Neuron (in vitro differentiated cells): ENCODE data around the gene DDX53.

Experiments used
- H2AFZ ChIP-seq: one replicate; pipeline ENCODE4 v1.6.1; 2013; ENCODE audit warnings: low read depth, mild to moderate bottlenecking, inconsistent platforms, low read length, moderate library complexity
- H3K27me3 ChIP-seq: one replicate; pipeline ENCODE4 v1.6.1; 2013; ENCODE audit warnings: low read length; ENCODE audit not compliant: insufficient read depth
- H3K36me3 ChIP-seq: one replicate; pipeline ENCODE4 v1.6.1; 2013; ENCODE audit warnings: low read length; ENCODE audit not compliant: insufficient read depth
- H3K4me1 ChIP-seq: one replicate; pipeline ENCODE4 v1.6.1; 2013; ENCODE audit warnings: low read length; ENCODE audit not compliant: insufficient read depth
- H3K4me3 ChIP-seq: 2 replicates; pipeline ENCODE4 v1.5.1; 2013; ENCODE audit warnings: mild to moderate bottlenecking, low read length, moderate library complexity
- H3K9me3 ChIP-seq: one replicate; pipeline ENCODE4 v1.6.1; 2013; ENCODE audit warnings: low read length

Gene DDX53

DNA sequence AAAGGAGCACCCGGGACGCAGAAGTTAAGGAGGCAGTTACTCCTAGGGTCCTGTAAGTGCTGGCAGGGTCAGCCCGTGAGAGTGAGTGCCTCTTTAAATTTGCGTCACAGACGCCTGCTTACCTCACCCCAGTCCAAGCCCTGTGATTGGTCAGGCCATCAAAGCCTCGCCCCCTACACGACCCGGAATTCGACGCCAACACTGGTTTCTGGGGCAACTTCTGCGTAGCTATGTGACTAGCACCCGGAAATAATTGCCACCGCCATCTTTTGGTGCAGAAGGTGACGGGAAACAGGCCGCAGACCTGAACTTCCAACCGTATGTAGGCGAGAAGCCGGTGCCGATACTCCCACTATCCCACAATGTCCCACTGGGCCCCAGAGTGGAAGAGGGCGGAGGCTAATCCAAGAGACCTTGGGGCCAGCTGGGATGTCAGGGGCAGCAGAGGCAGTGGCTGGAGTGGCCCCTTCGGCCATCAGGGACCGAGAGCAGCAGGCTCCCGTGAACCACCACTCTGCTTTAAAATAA, at the start of gene DDX53:
DDX53 (plus strand) TSS at position 265 of the 528 bp plus-strand sequence; CDS start at position 363, 98 bp downstream.
- Histone ChIP-seq H3K4me1 (no peaks in the 10 kb centered on the region), H2AFZ (no peak within 1 kb of the TSS), H3K4me3 (no peak within 1 kb of the TSS), H3K9me3 (no peaks in the 10 kb centered on the region), H3K27me3 (no peaks in the 10 kb centered on the region), H3K36me3 (no peaks in the 10 kb centered on the region)

DNA sequence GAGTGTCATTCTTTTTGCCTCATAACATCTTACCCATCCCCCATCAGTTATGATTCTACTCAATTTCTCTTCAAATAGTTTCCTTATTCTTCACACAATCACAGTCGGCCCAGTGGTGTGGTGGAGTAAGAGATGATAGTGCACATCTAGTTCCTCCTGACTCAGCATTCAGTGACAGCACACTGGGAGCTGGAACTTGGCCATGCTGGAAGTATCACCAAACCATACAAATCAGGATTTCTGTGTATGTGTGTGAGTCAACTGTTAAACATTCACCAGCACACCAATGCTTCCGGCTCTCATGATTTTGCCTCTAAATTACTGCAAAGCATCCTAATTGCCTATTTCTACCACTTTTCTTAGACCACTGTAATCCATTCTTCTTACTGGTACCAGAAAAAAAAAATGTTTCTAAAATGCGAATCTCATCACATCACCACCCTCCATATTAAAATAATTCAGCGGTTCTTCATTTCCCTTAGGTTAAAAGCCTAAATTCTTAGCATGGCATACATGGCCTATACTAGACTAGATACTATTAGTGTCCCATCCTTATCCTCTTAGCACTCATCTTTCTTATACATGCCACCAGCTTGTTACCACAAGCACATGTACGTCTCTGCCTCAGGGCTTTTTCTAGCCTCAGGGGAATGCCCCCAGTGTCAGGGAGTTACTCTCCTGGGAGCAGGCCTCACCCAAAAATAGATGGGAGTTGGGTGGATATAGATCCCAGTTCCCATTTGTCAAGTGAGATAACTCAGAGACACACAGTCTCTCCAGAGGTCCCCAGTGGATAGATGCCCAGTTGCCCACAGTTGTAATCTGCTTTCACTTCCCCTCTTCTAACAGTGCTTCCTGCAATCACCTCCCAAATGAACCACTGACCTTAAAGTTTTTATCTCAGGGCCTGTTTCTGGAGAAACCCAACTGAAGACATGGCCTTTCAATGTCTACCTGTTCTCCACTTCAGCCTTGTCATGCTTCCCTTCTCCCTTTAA, 49.2 kb upstream of the DDX53 start:
- no peaks in the 10 kb centered on the region for H3K27me3 ChIP-seq
- no peak overlapping the region for H3K4me3 ChIP-seq
- H2AFZ ChIP-seq: no peak overlapping the region
- H3K36me3 ChIP-seq: no peaks in the 10 kb centered on the region
- H3K9me3 ChIP-seq: no peaks in the 10 kb centered on the region
- no peaks in the 10 kb centered on the region for H3K4me1 ChIP-seq

GRCh38 chrX:22952010-22952409, 47.8 kb upstream of the DDX53 start:
- Histone ChIP-seq H3K36me3 (no peaks in the 10 kb centered on the region), H3K4me1 (no peaks in the 10 kb centered on the region), H3K4me3 (no peak overlapping the region), H2AFZ (no peak overlapping the region), H3K9me3 (no peaks in the 10 kb centered on the region), H3K27me3 (no peaks in the 10 kb centered on the region)

- Histone ChIP-seq H3K27me3 (no peaks in the 10 kb centered on the region), H3K4me1 (no peaks in the 10 kb centered on the region)
These were observed 41.5 kb upstream of the DDX53 start for GRCh38 chrX:22958250-22958649.

DNA sequence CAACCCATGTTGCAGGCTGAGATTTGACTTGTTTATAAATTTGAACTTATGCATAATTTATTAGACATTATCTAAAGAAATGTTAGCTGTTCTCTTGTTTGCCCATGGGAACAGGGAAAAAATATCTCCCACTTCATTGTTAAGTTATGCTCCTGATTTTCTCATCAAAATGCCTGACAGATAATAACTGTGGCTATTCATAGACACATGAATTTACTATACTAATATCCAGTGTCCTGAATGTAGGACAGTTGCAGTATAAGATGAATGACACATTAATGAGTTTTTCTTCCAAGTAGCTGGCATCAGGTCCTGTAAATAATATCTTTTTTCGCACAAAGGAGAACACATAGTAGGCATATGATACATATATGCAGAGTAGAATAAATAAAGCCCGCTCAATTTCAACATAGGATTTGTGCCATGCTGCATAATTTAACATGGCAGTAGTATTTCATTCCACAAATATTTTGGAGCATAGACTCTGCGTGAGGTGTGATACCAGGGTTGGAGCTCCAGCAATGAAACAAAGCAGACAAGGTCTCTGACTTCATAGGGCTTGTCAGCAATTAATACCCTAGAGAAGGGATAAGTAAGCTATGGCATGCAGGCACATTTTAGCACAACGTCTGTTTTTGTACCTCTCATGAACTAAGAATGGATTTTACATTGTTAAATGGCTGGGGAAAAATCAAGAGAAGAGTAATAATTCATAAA, 40.4 kb upstream of the DDX53 start:
- no peaks in the 10 kb centered on the region for H3K36me3 ChIP-seq
- no peak overlapping the region for H2AFZ ChIP-seq
- H3K27me3 ChIP-seq: no peaks in the 10 kb centered on the region
- H3K9me3 ChIP-seq: no peaks in the 10 kb centered on the region
- no peaks in the 10 kb centered on the region for H3K4me1 ChIP-seq
- H3K4me3 ChIP-seq: no peak overlapping the region

More at GRCh38 chrX:22958250-22958649, 41.5 kb upstream of the DDX53 start:
- H3K36me3 ChIP-seq: no peaks in the 10 kb centered on the region
- no peak overlapping the region for H3K4me3 ChIP-seq
- H2AFZ ChIP-seq: no peak overlapping the region
- H3K9me3 ChIP-seq: no peaks in the 10 kb centered on the region

DNA sequence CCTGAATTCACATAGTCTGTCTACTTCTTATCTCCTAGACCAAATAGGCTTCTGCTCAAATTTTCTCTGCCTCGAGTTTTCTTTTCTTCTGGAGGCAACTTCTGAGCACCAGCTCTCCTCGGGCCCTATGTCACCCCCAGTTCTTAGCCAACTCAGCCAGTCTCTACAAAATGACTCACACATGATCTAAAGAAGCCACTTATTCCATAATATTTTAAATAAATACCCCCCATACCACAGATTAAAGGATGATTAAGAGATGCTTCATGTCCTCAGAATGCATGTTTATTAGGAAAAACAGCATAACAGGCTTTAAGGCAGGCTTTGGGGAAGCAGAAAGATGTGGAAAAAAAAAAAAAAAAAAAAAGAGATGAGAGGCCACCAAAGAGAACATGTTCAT, 36.6 kb upstream of the DDX53 start:
- no peaks in the 10 kb centered on the region for H3K27me3 ChIP-seq
- no peaks in the 10 kb centered on the region for H3K36me3 ChIP-seq
- no peak overlapping the region for H2AFZ ChIP-seq
- H3K4me1 ChIP-seq: no peaks in the 10 kb centered on the region
- H3K9me3 ChIP-seq: no peaks in the 10 kb centered on the region
- no peak overlapping the region for H3K4me3 ChIP-seq

GRCh38 chrX:22968494-22968893, 31.3 kb upstream of the DDX53 start:
- Histone ChIP-seq H3K9me3 (no peaks in the 10 kb centered on the region), H3K27me3 (no peaks in the 10 kb centered on the region), H3K4me1 (no peaks in the 10 kb centered on the region), H2AFZ (no peak overlapping the region), H3K4me3 (no peak overlapping the region), H3K36me3 (no peaks in the 10 kb centered on the region)

DNA sequence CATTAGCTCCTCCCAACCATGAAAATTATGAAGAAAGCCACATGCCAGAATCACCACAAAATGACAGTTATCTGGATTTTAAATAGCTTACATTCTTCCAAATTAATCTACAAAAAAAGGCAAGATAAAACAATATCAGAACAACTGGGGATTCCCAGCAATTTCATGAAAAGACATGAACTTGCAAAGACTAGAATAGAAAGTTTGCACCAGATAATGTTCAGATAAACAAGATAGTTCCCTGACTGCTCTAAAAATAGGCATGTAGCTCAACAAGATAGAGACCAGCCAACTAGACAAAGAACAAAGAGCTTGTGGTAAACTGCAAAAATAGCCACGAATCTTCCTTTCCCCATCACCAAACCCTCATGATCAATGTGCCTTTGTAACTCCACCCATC, 30.3 kb upstream of the DDX53 start:
- no peaks in the 10 kb centered on the region for H3K36me3 ChIP-seq
- H3K9me3 ChIP-seq: no peaks in the 10 kb centered on the region
- no peak overlapping the region for H3K4me3 ChIP-seq
- no peaks in the 10 kb centered on the region for H3K4me1 ChIP-seq
- H2AFZ ChIP-seq: no peak overlapping the region
- no peaks in the 10 kb centered on the region for H3K27me3 ChIP-seq

DNA sequence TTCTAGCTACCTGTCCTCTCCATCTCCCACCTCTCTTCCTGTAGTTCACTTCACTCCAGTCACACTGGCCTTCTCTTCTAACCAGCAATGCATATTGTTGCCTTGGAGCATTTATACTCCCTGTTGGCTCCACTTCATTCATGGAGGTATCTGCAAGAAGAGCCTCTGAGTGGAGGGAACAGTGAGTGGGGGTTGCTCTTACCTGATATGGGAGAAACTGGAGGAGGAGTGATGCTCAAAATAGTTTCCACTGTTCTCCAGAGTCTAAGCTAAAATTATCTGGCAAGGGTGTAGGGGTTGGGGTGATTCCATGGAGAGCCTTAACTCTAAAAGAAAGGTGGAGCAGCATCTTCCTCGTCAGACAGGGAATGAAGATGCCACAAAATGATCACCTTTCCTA, 28.9 kb upstream of the DDX53 start:
- Histone ChIP-seq H3K4me3 (no peak overlapping the region), H3K9me3 (no peaks in the 10 kb centered on the region), H3K4me1 (no peaks in the 10 kb centered on the region)

DNA sequence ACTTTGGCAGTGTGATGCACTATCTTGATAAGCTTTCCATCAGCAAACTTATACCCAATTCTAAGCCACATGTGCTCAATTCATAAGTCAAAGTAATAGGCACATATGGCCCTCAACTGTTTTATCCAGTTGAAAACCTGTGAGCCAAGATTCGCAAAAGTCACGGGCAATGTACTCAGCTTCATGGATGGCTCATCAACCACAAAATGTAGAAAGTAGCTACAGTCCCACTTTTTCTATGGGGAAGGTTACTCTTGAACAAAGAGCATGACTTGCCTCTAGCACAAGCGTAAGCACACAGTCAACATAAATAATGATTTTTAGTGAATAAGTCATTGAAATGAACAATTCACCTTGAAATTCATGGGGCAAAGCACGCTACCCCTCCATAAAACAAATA, 25.1 kb upstream of the DDX53 start:
- Histone ChIP-seq H3K4me3 (no peak overlapping the region), H3K36me3 (no peaks in the 10 kb centered on the region), H3K4me1 (no peaks in the 10 kb centered on the region), H3K27me3 (no peaks in the 10 kb centered on the region), H3K9me3 (no peaks in the 10 kb centered on the region), H2AFZ (no peak overlapping the region)

More for the DNA sequence above, 28.9 kb upstream of the DDX53 start:
- H3K36me3 ChIP-seq: no peaks in the 10 kb centered on the region
- no peaks in the 10 kb centered on the region for H3K27me3 ChIP-seq
- H2AFZ ChIP-seq: no peak overlapping the region

- Histone ChIP-seq H2AFZ (no peak overlapping the region), H3K27me3 (no peaks in the 10 kb centered on the region), H3K4me1 (no peaks in the 10 kb centered on the region), H3K9me3 (no peaks in the 10 kb centered on the region), H3K4me3 (no peak overlapping the region), H3K36me3 (no peaks in the 10 kb centered on the region)
These were observed 24.0 kb upstream of the DDX53 start for GRCh38 chrX:22975786-22976185.

DNA sequence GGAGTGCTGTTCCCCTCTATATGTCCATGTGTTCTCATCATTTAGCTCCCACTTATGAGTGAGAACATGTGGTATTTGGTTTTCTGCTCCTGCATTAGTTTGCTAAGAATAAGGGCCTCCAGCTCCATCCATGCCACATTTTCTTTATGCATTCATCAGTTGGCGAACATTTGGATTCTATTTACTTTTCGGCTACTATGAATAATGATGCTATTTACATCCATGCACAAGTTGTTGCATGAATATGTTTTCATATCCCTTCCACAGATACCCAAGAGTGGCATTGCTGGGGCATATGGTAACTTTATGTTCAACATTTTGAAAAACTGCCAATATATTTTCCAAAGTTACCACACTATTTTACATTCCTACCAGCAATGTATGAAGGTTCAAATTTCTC, 13.8 kb upstream of the DDX53 start:
- Histone ChIP-seq H3K9me3 (no peaks in the 10 kb centered on the region), H3K4me1 (no peaks in the 10 kb centered on the region), H3K4me3 (no peak overlapping the region), H3K27me3 (no peaks in the 10 kb centered on the region), H2AFZ (no peak overlapping the region), H3K36me3 (no peaks in the 10 kb centered on the region)

DNA sequence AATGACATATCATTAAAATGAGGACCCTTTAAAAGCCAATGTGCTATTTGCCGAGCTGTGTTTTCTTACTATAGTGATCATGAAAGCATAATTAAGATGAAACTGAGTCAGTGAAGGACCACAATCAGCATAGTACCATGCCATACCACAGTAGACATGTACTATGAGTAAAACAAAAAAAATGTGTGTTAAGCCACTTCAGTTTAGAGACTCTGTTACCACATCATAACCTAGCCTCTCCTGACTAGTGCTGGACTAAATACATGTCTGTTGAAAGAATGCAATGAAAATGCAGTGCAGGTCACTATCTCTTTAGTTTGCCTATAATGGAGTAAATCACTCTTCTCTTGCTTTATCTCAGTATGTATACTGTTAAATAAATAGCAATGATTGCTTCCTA, 12.3 kb upstream of the DDX53 start:
- no peaks in the 10 kb centered on the region for H3K36me3 ChIP-seq
- H3K4me1 ChIP-seq: no peaks in the 10 kb centered on the region
- no peak overlapping the region for H2AFZ ChIP-seq
- no peaks in the 10 kb centered on the region for H3K27me3 ChIP-seq
- H3K9me3 ChIP-seq: no peaks in the 10 kb centered on the region
- H3K4me3 ChIP-seq: no peak overlapping the region
